GM18505 (cell line): ENCODE data around the gene SLC37A1.

Experiments used
- ATAC-seq: cut with Tn5 transposase; IDR thresholded peaks from one replicate; pipeline ENCODE4 v1.9.1; 2021; ENCODE audit not compliant: unreplicated experiment
- POLR2A ChIP-seq: IDR thresholded peaks from 4 replicates; pipeline ENCODE4 v1.6.1; 2011; ENCODE audit warnings: borderline replicate concordance; ENCODE audit not compliant: insufficient read depth, insufficient read length; ENCODE audit errors: extremely low read depth

SLC37A1 gene

GRCh38 chr21:42595283-42596187 lies 81.9 kb downstream of the SLC37A1 start:
- ATAC-seq: no peak
- TF ChIP-seq POLR2A: no peak

- no peak for TF ChIP-seq POLR2A
- no peak for ATAC-seq
Measured at GRCh38 chr21:42596657-42597056, 83.0 kb downstream of the SLC37A1 start.

- ATAC-seq: no peak
- TF ChIP-seq POLR2A: no peak
Measured at GRCh38 chr21:42597487-42598158, 84.0 kb downstream of the SLC37A1 start.

- TF ChIP-seq POLR2A: no peak
- no peak for ATAC-seq
Measured at GRCh38 chr21:42598159-42598735, 84.6 kb downstream of the SLC37A1 start.

- TF ChIP-seq POLR2A: no peak
- no peak for ATAC-seq
Measured at GRCh38 chr21:42599486-42599885, 85.8 kb downstream of the SLC37A1 start.

GRCh38 chr21:42599962-42600361 lies 86.3 kb downstream of the SLC37A1 start:
- ATAC-seq: no peak
- TF ChIP-seq POLR2A: no peak

- no peak for TF ChIP-seq POLR2A
- no peak for ATAC-seq
Measured at GRCh38 chr21:42601656-42602055, 88.0 kb downstream of the SLC37A1 start.

GRCh38 chr21:42607102-42607501 lies 93.5 kb downstream of the SLC37A1 start:
- no peak for ATAC-seq
- no peak for TF ChIP-seq POLR2A

- ATAC-seq: no peak
- no peak for TF ChIP-seq POLR2A
Measured at GRCh38 chr21:42607525-42608102, 94.0 kb downstream of the SLC37A1 start.

GRCh38 chr21:42608446-42608845 lies 94.8 kb downstream of the SLC37A1 start:
- TF ChIP-seq POLR2A: no peak
- ATAC-seq: no peak

GRCh38 chr21:42609811-42610210 lies 96.2 kb downstream of the SLC37A1 start:
- no peak for ATAC-seq
- no peak for TF ChIP-seq POLR2A

GRCh38 chr21:42611852-42612251 lies 98.2 kb downstream of the SLC37A1 start:
- no peak for TF ChIP-seq POLR2A
- no peak for ATAC-seq

- no peak for TF ChIP-seq POLR2A
- no peak for ATAC-seq
Measured at GRCh38 chr21:42612390-42612789, 98.7 kb downstream of the SLC37A1 start.
